RWPE2 (cell line): Measurements from ENCODE around the gene BAHCC1.

Experiments
- ATAC-seq: fragments of 200-7000 bp; cut with Tn5 transposase; 3 replicates; pipeline ENCODE4 v1.9.1; 2021; ENCODE audit warnings: low read depth
- DNase-seq: peaks from one replicate; pipeline ENCODE4 v3.0.0-alpha.2; 2020; ENCODE audit warnings: low spot score
- H3K27ac ChIP-seq: fragments of 450-650 bp; 2 replicates; pipeline ENCODE4 v1.5.1; 2017; ENCODE audit warnings: mild to moderate bottlenecking; ENCODE audit not compliant: poor library complexity, severe bottlenecking
- H3K27me3 ChIP-seq: fragments of 250-450 bp; sonication (Bioruptor Pico); 2 replicates; pipeline ENCODE4 v1.5.1; 2021; ENCODE audit warnings: mild to moderate bottlenecking, moderate library complexity; ENCODE audit not compliant: insufficient read depth, poor library complexity, severe bottlenecking
- H3K36me3 ChIP-seq: fragments of 250-450 bp; sonication (Bioruptor Pico); 2 replicates; pipeline ENCODE4 v1.5.1; 2020; ENCODE audit warnings: low read depth, mild to moderate bottlenecking, moderate library complexity
- H3K4me1 ChIP-seq: fragments of 250-450 bp; sonication (Bioruptor Pico); 2 replicates; pipeline ENCODE4 v1.5.1; 2021; ENCODE audit warnings: mild to moderate bottlenecking, moderate library complexity; ENCODE audit not compliant: insufficient read depth, poor library complexity, severe bottlenecking
- H3K4me3 ChIP-seq: fragments of 250-450 bp; sonication (Bioruptor Pico); 2 replicates; pipeline ENCODE4 v1.5.1; 2021; ENCODE audit warnings: mild to moderate bottlenecking, moderate library complexity; ENCODE audit not compliant: severe bottlenecking
- H3K9me3 ChIP-seq: fragments of 250-450 bp; sonication (Bioruptor Pico); 2 replicates; pipeline ENCODE4 v1.5.1; 2021; ENCODE audit warnings: mild to moderate bottlenecking, moderate library complexity; ENCODE audit not compliant: severe bottlenecking
- TF ChIP-seq, protein P1 (sequence below): fragments of 450-650 bp; IDR thresholded peaks from one replicate; pipeline ENCODE4 v1.5.1; 2017; ENCODE audit warnings: mild to moderate bottlenecking, moderate library complexity; ENCODE audit not compliant: poor library complexity, severe bottlenecking

BAHCC1 gene

DNA sequence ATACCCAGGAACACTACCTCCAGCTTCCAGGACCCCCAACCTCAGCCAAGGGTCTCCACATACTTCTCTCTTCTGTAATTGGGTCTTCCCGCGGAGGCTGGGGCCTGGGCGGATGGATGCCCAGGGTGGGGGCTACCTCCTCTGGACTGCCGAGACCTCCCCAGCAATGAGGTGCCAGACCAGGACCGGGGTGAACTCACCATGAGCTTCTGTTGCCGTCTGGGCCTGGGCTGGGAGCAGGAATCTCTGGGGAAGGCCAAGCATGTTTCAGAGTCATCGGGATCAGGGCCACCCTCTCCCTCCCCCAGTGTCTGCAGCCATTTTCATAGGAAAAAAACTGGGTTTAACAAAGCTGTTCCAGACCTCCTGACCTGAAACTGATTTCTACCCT, 10.3 kb upstream of the BAHCC1 start:
- Histone ChIP-seq H3K4me3 (no peak overlapping the region), H3K27ac (no peak overlapping the region), H3K4me1 (no peaks in the 10 kb centered on the region), H3K36me3 (no peaks in the 10 kb centered on the region), H3K27me3 (no peaks in the 10 kb centered on the region), H3K9me3 (no peaks in the 10 kb centered on the region)
- TF ChIP-seq, protein P1, sequence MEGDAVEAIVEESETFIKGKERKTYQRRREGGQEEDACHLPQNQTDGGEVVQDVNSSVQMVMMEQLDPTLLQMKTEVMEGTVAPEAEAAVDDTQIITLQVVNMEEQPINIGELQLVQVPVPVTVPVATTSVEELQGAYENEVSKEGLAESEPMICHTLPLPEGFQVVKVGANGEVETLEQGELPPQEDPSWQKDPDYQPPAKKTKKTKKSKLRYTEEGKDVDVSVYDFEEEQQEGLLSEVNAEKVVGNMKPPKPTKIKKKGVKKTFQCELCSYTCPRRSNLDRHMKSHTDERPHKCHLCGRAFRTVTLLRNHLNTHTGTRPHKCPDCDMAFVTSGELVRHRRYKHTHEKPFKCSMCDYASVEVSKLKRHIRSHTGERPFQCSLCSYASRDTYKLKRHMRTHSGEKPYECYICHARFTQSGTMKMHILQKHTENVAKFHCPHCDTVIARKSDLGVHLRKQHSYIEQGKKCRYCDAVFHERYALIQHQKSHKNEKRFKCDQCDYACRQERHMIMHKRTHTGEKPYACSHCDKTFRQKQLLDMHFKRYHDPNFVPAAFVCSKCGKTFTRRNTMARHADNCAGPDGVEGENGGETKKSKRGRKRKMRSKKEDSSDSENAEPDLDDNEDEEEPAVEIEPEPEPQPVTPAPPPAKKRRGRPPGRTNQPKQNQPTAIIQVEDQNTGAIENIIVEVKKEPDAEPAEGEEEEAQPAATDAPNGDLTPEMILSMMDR, result no peak
- no peak for DNase-seq
- ATAC-seq, result no peak

DNA sequence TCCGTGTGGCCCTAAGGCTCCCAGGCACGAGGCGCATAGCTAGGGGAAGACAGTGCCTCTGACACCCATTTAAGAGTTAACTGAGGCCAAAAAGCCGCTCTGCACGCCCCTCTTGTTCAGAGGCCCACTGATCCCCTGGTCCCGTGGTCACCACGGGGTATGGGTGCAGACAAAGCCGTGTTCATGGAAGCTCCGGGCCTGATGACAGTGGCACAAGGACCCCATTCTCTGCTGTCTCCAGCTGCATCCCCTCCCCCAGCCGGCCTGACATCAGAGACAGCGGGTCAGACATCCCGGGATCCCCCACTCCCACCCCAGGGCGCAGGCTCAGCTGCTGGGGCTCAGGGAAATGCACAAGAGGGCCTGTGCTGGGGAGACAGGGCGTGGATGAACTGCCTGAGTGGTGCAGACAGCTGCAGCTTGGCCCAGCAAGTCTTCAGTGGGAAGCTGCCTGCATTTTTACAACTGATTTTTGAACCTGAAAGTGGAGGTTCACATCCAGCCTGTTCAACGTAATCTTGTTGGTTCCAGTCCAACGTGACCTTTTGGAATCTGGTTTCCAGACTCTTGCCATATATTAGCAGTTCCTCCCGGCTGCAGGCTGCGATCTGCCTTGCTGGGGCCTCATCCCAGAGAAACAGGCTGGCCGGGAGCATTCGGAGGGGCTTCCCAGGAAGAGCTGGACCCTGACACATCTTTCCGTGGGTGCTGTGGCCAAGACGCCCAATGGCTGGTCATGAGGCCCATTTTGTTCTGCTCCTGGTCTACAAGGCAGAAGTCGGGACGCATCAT, 9.7 kb upstream of the BAHCC1 start:
- H3K9me3 ChIP-seq, result no peaks in the 10 kb centered on the region
- no peak overlapping the region for H3K27ac ChIP-seq
- TF ChIP-seq, protein P1, result no peak
- H3K4me3 ChIP-seq, result no peak overlapping the region
- H3K27me3 ChIP-seq, result no peaks in the 10 kb centered on the region
- no peaks in the 10 kb centered on the region for H3K4me1 ChIP-seq
- ATAC-seq (no peak), DNase-seq (no peak)
- H3K36me3 ChIP-seq, result no peaks in the 10 kb centered on the region

- TF ChIP-seq, protein P1, result no peak
- Histone ChIP-seq H3K27me3 (no peaks in the 10 kb centered on the region), H3K9me3 (no peaks in the 10 kb centered on the region), H3K4me3 (peak overlapping the region; percentile 48), H3K27ac (peak overlapping the region; percentile 27), H3K4me1 (no peaks in the 10 kb centered on the region), H3K36me3 (no peaks in the 10 kb centered on the region)
- ATAC-seq (no peak), DNase-seq (no peak)
Observed at GRCh38 chr17:81386141-81386645, 9.1 kb upstream of the BAHCC1 start.

DNA sequence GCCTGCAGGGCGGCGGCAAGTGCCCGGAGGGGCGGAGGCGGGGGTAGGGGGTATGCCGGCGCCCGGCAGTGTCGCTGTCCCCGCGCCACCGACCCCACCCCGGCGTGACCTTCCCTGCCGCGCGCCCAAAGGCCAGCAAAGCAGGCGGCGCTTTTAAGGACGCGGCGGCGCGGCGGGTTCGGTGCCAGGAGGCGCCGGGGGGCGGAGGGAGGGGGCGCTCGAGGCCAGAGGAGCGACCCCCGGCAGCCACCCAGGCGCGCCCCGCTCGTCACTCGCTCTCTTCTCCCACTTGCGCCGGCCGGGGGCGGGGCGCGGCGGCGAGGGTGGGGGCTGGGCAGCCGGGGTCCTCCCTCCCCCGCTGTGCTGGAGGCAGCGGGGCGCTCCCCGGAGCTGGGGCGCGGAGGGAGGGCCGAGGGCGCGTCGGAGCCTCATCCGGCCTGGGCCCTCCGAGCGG, 8.6 kb upstream of the BAHCC1 start:
- DNase-seq (no peak), ATAC-seq (peak; percentile 13)
- H3K36me3 ChIP-seq, result no peaks in the 10 kb centered on the region
- peak overlapping the region; percentile 27 for H3K27ac ChIP-seq
- no peaks in the 10 kb centered on the region for H3K9me3 ChIP-seq
- peak overlapping the region; percentile 48 for H3K4me3 ChIP-seq
- TF ChIP-seq, protein P1, result no peak
- H3K27me3 ChIP-seq, result no peaks in the 10 kb centered on the region
- H3K4me1 ChIP-seq, result no peaks in the 10 kb centered on the region
